Lower leg skin (tissue), 3 donors: ENCODE results near the gene TBXAS1.

ENCODE experiments used
- CTCF ChIP-seq, 3 donors: fragments of 450-650 bp; IDR thresholded peaks; one replicate each; pipeline ENCODE4 v1.5.1; 2016; ENCODE audit warnings: antibody characterized with exemption in 3 of 3, mild to moderate bottlenecking in 3 of 3, moderate library complexity in 2 of 3
- POLR2A ChIP-seq, 2 donors: fragments of 450-650 bp; IDR thresholded peaks; one replicate each; pipeline ENCODE4 v1.6.1; 2016 to 2017; ENCODE audit warnings: antibody characterized with exemption in 2 of 2, mild to moderate bottlenecking in 1 of 2, moderate library complexity in 1 of 2

DNA sequence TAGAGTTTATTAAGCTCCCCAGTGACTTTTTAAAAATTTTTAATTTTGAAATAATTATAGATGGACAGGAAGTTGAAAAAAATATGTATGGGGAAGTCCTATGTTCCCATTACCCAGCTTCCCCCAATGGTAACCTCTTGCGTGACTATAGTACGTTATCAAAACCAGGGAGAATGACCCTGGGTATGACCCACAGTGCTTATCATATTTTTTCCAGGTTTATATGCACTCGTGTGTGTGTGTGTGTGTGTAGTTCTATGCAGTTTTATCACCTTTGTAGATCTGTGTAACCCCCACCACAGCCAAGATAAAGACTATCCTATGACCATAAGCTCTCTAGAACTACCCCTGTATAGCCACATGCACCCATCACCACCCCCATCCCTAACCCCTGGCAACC is 72.8 kb downstream of the TBXAS1 start:
- TF ChIP-seq CTCF (IDR thresholded peaks at IDR 0.05) (no peak), POLR2A (IDR thresholded peaks at IDR 0.05) (no peak)
